Stimulated activated CD8-positive, alpha-beta memory T cell treated with anti-CD3 and anti-CD28 coated beads, Interleukin-7, amount 100 ng/mL, for 1 hour (primary cell): ENCODE results near the gene TNFRSF12A.

ENCODE experiments used
- DNase-seq, 2 donors: peaks; one replicate each; pipeline ENCODE4 v3.0.0-alpha.2; 2020; ENCODE audit warnings: low read depth in 2 of 2

Gene TNFRSF12A

GRCh38 chr16:3026609-3027488 lies 6.7 kb downstream of the TNFRSF12A start:
- no peak for DNase-seq

GRCh38 chr16:3027489-3027795 lies 7.3 kb downstream of the TNFRSF12A start:
- DNase-seq = no peak

GRCh38 chr16:3027983-3028715 lies 8.0 kb downstream of the TNFRSF12A start:
- DNase-seq = peak; percentile 73 to 78

GRCh38 chr16:3028716-3029319 lies 8.7 kb downstream of the TNFRSF12A start:
- no peak for DNase-seq

- no peak for DNase-seq
Measured at GRCh38 chr16:3029491-3030221, 9.5 kb downstream of the TNFRSF12A start.

GRCh38 chr16:3030222-3031212 lies 10.3 kb downstream of the TNFRSF12A start:
- no peak for DNase-seq

GRCh38 chr16:3032624-3033023 lies 12.5 kb downstream of the TNFRSF12A start:
- no peak for DNase-seq

GRCh38 chr16:3035289-3035971 lies 15.3 kb downstream of the TNFRSF12A start:
- DNase-seq = no peak

GRCh38 chr16:3035972-3036725 lies 16.0 kb downstream of the TNFRSF12A start:
- DNase-seq = no peak

GRCh38 chr16:3036726-3037315 lies 16.7 kb downstream of the TNFRSF12A start, which contains the start of gene BICDL2:
TSS of gene BICDL2 (minus strand) at chr16:3036944. CDS start at chr16:3035496, 1,448 bp downstream.
- no peak for DNase-seq

GRCh38 chr16:3038256-3038655 lies 18.1 kb downstream of the TNFRSF12A start:
- no peak for DNase-seq

- DNase-seq = no peak
Measured at GRCh38 chr16:3038896-3039295, 18.7 kb downstream of the TNFRSF12A start.

- no peak for DNase-seq
Measured at GRCh38 chr16:3042376-3042775, 22.2 kb downstream of the TNFRSF12A start.

GRCh38 chr16:3044708-3045107 lies 24.5 kb downstream of the TNFRSF12A start:
- DNase-seq = no peak

- no peak for DNase-seq
Measured at GRCh38 chr16:3045758-3046640, 25.8 kb downstream of the TNFRSF12A start, which contains the start of gene MMP25. TSS of gene MMP25 (plus strand) at chr16:3046561. CDS start at chr16:3046918, 357 bp downstream.

GRCh38 chr16:3046641-3047386 lies 26.6 kb downstream of the TNFRSF12A start:
- DNase-seq = no peak

GRCh38 chr16:3047387-3047720 lies 27.2 kb downstream of the TNFRSF12A start:
- no peak for DNase-seq
